Embryonic facial prominence (tissue), 1 donor: ENCODE measurements around the gene DPYD.

Source experiments
- DNase-seq: peaks from one replicate; pipeline ENCODE4 v3.0.0-alpha.2; 2016; ENCODE audit errors: extremely low spot score

Gene DPYD

GRCh38 chr1:97610748-97611147, 310.1 kb downstream of the DPYD start:
- no peak for DNase-seq

GRCh38 chr1:97610102-97610501, 310.7 kb downstream of the DPYD start:
- DNase-seq: no peak

- no peak for DNase-seq
Measured at GRCh38 chr1:97608272-97608671, 312.6 kb downstream of the DPYD start.

DNA sequence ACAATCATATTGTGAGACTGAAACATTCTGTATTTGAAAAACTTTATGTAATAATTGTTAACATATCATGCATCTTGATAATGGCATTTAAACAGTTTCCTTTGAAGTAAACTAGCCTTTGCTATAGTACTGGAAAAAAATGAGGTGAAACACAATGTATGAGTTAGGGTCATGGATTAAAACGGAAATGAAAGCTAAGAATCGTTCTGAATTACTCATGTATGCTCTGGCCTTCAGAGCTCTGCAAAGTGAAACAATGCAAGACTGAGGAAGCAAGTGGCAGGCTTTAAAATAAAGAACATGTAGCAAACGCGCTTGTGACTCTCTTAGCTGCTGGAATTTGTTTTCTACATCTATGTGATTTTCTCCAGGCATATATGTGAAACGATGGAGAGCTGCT, 317.1 kb downstream of the DPYD start:
- DNase-seq: no peak

GRCh38 chr1:97603218-97603617, 317.6 kb downstream of the DPYD start:
- DNase-seq: no peak

- no peak for DNase-seq
Measured at GRCh38 chr1:97599447-97599846, 321.4 kb downstream of the DPYD start.

DNA sequence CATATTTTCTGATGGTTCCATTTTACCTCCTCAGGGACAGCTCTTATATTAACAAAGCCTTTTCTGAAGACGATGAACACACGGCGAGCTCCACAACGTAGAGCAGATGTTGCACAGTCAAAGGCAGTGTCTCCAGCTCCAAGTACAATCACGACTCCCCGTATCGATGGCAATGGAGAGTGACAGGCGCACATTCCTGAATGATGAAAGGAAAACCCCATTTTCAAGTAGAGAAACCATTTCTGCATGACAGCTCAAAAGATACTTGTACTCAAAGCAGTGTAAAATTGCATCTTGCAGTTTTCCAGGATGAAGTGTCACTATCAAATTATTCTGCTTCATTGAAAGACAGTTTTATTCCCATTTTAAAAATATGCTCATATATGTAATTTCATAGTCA, 327.6 kb downstream of the DPYD start:
- DNase-seq: no peak

- DNase-seq: no peak
Measured at GRCh38 chr1:97588772-97589171, 332.1 kb downstream of the DPYD start.

GRCh38 chr1:97581614-97582051, 339.2 kb downstream of the DPYD start:
- no peak for DNase-seq

DNA sequence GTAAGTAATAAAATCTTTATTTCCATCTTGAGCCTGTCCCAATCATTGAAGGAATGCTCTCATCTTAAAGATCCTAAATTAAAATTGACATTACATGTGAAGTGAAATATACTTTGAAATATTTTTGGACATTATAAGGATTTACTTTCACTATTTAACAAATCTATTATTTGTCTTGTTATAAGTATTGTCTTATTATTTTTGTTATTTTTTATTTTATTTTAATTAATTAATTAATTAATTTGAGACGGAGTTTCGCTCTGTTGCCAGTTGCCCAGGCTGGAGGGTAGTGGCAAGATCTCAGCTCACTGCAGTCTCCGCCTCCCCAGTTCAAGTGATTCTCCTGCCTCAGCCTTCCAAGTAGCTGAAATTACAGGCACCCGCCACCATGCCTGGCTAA, 343.2 kb downstream of the DPYD start:
- DNase-seq: no peak

GRCh38 chr1:97573553-97573952, 347.3 kb downstream of the DPYD start:
- no peak for DNase-seq

DNA sequence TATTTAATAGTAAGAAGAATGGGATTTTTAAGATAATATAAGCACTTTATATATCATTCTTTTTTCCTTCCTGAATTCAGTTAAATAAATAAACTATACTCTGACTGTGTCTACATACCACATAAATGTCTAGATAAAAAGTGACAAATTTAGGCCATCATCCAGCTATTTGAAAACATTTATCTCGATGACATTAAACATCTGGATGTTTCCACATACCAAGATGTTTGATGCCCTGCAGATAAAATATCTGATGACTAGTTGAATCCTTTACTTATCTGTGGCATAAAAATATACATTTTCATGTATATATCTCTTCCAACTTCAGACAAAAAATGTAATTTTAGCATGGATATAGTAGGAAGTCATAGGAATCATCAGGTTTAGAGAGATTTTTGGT, 348.3 kb downstream of the DPYD start:
- no peak for DNase-seq

DNA sequence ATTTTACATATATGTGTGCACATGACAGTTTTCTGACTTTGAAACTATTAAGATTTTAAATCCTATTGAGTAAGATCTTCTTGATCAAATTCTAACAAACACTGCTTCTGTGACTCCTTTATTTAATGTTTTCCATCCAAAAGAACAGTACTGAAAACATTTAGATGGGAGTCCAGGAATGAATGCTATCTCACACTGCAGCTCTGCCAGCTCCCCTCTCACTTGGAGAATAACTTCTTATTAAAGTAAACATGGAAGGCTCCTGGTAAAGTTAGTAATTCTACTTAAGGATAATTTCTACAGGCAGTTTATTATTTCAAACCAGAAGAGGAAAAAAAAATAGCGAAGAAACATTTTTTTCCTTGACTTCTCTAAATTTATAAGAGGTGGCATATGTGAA, 349.1 kb downstream of the DPYD start:
- no peak for DNase-seq

DNA sequence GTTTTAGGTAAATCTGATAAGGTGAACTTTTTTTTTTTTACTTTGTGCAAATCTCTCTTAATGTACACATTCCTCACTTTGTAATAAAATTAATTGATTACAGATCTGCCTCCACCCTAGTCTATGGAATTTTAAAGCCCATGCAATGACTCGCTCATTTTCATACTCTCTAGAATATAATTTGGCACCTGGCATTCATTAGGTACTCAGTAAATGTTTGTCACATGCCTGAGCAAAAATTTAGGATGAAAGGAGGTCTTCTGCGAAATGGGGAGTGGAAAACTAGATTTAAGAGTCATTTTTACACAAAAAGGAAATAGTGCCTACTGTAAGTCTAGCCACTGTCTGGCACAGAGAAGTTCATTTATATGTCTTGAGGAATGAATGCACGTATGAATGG, 350.1 kb downstream of the DPYD start:
- no peak for DNase-seq

GRCh38 chr1:97567000-97567749, 353.7 kb downstream of the DPYD start:
- no peak for DNase-seq

- no peak for DNase-seq
Measured at GRCh38 chr1:97565886-97566285, 354.9 kb downstream of the DPYD start.

DNA sequence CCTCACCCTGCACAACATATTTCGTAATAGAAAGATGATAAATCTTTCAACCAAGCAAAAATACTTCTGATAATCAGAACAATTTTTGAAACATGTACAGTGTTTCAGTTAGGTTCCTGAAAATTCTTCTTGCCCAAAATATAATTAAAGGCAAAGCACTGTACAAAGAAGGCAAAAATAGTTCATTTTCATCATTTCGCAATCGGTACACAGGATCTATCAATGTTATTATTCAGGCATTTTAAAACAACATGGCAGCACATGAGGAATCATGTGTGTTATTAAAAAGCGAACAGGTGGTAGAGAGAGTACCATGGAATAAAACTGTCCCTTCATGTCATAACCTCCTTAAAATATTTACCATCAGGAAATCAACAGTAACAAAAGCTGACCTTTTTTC, 356.9 kb downstream of the DPYD start:
- no peak for DNase-seq

GRCh38 chr1:97562081-97562480, 358.8 kb downstream of the DPYD start:
- DNase-seq: no peak

DNA sequence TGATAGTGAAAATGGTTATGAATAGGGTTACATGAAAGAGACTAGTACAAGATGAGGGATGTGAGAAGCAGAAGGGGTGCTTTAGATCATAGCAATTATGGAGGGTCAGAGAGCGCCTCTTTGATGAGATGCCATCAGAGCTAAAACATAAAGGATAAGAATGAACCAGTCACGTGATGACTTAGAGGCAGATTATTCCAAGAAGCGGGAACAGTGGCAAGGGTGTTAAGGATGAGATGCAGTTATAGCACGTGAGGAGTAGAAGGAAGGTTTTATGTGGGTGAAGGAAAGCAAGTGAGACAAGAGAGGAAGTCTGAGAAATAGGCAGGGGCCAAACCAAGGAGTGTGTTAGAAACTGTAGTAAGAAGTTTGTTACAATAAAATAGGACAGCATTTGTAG, 360.1 kb downstream of the DPYD start:
- DNase-seq: no peak

DNA sequence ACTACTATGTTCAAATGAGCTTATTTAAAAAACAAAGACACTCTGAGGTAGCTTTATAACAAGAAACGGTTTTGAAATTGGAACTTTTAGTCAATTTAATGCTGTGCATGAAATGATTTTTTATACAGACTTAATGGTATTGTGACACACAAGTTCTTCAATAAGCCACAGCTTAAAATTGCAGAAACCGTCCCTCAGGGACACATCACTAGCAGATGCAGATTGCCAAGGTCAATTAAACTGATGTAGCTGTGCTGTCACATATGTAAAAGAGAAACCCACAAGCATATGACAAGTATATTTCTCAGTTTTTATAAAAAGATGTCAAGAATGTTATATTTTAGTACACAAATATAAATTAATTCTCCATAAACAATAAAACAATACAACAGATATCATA, 366.9 kb downstream of the DPYD start:
- DNase-seq: no peak

GRCh38 chr1:97551113-97551512, 369.7 kb downstream of the DPYD start:
- DNase-seq: no peak

GRCh38 chr1:97545446-97545845, 375.4 kb downstream of the DPYD start:
- no peak for DNase-seq

DNA sequence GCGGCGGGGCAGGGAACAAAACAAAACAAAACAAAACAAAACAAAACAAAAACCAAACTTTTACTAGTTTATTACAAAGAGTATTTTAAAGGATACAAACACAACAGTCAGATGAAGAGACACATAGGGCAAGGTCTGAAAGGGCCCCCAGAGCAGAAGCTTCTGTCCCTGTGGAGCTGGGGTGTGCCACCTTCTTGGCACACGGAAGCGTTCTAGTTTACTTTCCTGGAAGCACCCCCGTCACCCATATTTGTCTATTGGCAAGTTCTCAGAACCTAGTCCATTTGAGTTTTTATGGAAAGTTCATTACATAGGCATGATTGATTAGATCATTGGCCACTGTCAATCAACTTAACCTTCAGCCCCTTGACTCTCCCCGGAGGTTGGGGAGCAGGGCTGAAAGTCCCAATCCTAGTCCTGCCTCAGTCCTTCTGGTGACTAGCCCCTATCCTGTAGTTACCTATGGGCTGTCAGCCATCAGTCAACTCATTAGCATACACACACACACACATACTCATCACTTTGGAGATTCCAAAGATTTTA, 380.4 kb downstream of the DPYD start:
- DNase-seq: peak; percentile 75

DNA sequence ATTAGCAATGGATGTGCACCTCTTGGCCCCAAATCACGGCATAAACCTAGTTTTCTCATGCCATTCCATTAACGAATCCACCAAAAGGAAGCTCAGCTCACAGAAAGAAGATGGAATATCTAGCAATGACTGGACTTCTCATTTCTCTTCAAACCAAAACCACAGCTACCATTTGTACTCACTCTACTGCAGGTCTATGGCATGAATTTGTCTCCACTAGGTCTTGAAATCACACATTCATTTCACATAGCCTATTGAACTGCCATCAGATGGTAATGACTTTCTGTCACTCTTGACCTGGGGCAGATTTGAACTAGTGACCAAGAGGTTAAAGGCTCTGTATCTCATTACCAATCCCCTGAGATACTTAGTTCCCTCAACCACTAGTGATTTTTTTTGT, 382.7 kb downstream of the DPYD start:
- DNase-seq: no peak
